T-cell (primary cell): ENCODE results near the gene KIAA1671. TPM values are rescaled to one million over a fixed set of nuclear protein-coding genes. Genes with fewer than 3 reads are reported as not detected.

Experiments
- ATAC-seq, 4 experiments: fragments of 200-7000 bp in 3 of 4; fragments of 150-1000 bp in 1 of 4; cut with Tn5 transposase; replicated peaks in 1 of 4; 1 replicate in 3 of 4; 2 replicates in 1 of 4; pipeline ENCODE4 v1.10.0; 2021; ENCODE audit warnings: moderate library complexity in 3 of 4, mild to moderate bottlenecking in 2 of 4, moderate number of reproducible peaks in 1 of 4
- CTCF ChIA-PET, 2 donors: fragments of 300-600 bp; sonication (Branson Sonifier 250); formaldehyde crosslinking; loops; one replicate each; lab custom pipeline; 2022; ENCODE audit warnings: antibody characterized with exemption in 2 of 2; lab: Charles Lee
- POLR2A ChIA-PET, 2 donors: fragments of 300-600 bp; sonication (Branson Sonifier 250); formaldehyde crosslinking; loops; one replicate each; lab custom pipeline; 2022; ENCODE audit warnings: antibody characterized with exemption in 2 of 2; lab: Charles Lee
- DNase-seq, 35 experiments: peaks; one replicate each; pipeline versions ENCODE4 v3.0.0 to v3.0.0-alpha.2; 2013 to 2023
- H3K27ac ChIP-seq: one replicate; pipeline ENCODE4 v1.5.1; 2013; ENCODE audit warnings: low read length
- H3K27me3 ChIP-seq, 2 experiments: replicated peaks in 1 of 2; 1 replicate in 1 of 2; 2 replicates in 1 of 2; pipeline versions ENCODE4 v1.6.1 to v1.7.0; 2013; ENCODE audit warnings: low read length in 1 of 2, mixed read lengths in 1 of 2; ENCODE audit not compliant: control insufficient read depth in 2 of 2, insufficient read depth in 2 of 2; ENCODE audit errors: extremely low read depth in 1 of 2
- H3K36me3 ChIP-seq, 2 donors: 1 replicate in 1 of 2; 2 replicates in 1 of 2; pipeline versions ENCODE4 v1.6.1 to v1.7.0; 2013; ENCODE audit warnings: low read length in 1 of 2; ENCODE audit not compliant: control insufficient read depth in 2 of 2, insufficient read depth in 1 of 2; ENCODE audit errors: extremely low read depth in 1 of 2
- H3K4me1 ChIP-seq, 2 experiments: 1 replicate in 1 of 2; 2 replicates in 1 of 2; pipeline versions ENCODE4 v1.6.1 to v1.7.0; 2013; ENCODE audit warnings: low read length in 2 of 2, mixed read lengths in 1 of 2; ENCODE audit not compliant: insufficient read depth in 2 of 2, control insufficient read depth in 1 of 2; ENCODE audit errors: extremely low read depth in 1 of 2
- H3K4me3 ChIP-seq, 2 donors: 1 replicate in 1 of 2; 2 replicates in 1 of 2; pipeline versions ENCODE4 v1.5.1 to v1.7.0; 2013; ENCODE audit warnings: mild to moderate bottlenecking in 2 of 2, low read length in 1 of 2, moderate library complexity in 1 of 2; ENCODE audit not compliant: control insufficient read depth in 1 of 2; ENCODE audit errors: extremely low read depth in 1 of 2
- H3K9me3 ChIP-seq: 2 replicates; pipeline ENCODE4 v1.7.0; 2013
- H3K27ac Mint-ChIP-seq, 2 donors: one replicate each; pipeline ENCODE4 v1.8.0; 2020 to 2021; ENCODE audit warnings: mild to moderate bottlenecking in 2 of 2, mixed read lengths in 2 of 2
- H3K27me3 Mint-ChIP-seq, 2 donors: one replicate each; pipeline ENCODE4 v1.8.0; 2021 to 2022; ENCODE audit warnings: mixed read lengths in 2 of 2
- H3K36me3 Mint-ChIP-seq: one replicate; pipeline ENCODE4 v1.8.0; 2021; ENCODE audit warnings: mixed read lengths
- H3K4me1 Mint-ChIP-seq, 3 donors: one replicate each; pipeline ENCODE4 v1.8.0; 2020 to 2022; ENCODE audit warnings: mixed read lengths in 3 of 3, mild to moderate bottlenecking in 1 of 3
- H3K4me3 Mint-ChIP-seq, 3 donors: one replicate each; pipeline ENCODE4 v1.8.0; 2020 to 2022; ENCODE audit warnings: mild to moderate bottlenecking in 3 of 3, mixed read lengths in 3 of 3, moderate library complexity in 3 of 3
- H3K9me3 Mint-ChIP-seq, 3 donors: one replicate each; pipeline ENCODE4 v1.8.0; 2020 to 2022; ENCODE audit warnings: mixed read lengths in 3 of 3
- WGBS: methylation state at CpG from one replicate; pipeline ENCODE4 v1.1.5; 2013; ENCODE audit warnings: missing lambda C conversion rate; ENCODE audit not compliant: insufficient coverage; 5-methylcytosine and 5-hydroxymethylcytosine counted together
- total RNA-seq, 35 experiments: library from RNA in 6 of 35; stranded (reverse) in 6 of 35; fragments of 120-200 nt in 1 of 35; gene quantifications; one replicate each; pipeline versions ENCODE4 v1.2.1 to v1.2.4 and lab custom pipeline; 2013 to 2026

Gene KIAA1671
- total RNA-seq, 5 donors from 2014 or later (not counting 1 experiment from before 2014, with no cell fraction given) = 5.1 to 20.3 (median 9.0) TPM

GRCh38 chr22:25029181-25029580 lies 76.7 kb downstream of the KIAA1671 start:
- no peak overlapping the region for H3K4me3 ChIP-seq
- no peaks in the 10 kb centered on the region for H3K36me3 ChIP-seq
- no peaks in the 10 kb centered on the region for H3K9me3 Mint-ChIP-seq
- no peaks in the 10 kb centered on the region for H3K9me3 ChIP-seq
- no peak overlapping the region for H3K27ac Mint-ChIP-seq
- no peaks in the 10 kb centered on the region for H3K27me3 ChIP-seq
- no peak for ATAC-seq
- 91% methylated on average over 6 of the region's 18 CpGs for WGBS
- H3K27me3 Mint-ChIP-seq = peaks cover 0 to 3% of the 10 kb centered on the region in 2 donors
- no peaks in the 10 kb centered on the region for H3K36me3 Mint-ChIP-seq
- no peak overlapping the region for H3K4me3 Mint-ChIP-seq
- no peak overlapping the region for H3K27ac ChIP-seq
- H3K4me1 ChIP-seq = peaks cover 0 to 5% of the 10 kb centered on the region in 2 experiments
- ChIA-PET POLR2A (no interaction called here), CTCF (no interaction called here)
- H3K4me1 Mint-ChIP-seq = peaks cover 0 to 14% (median 4%) of the 10 kb centered on the region in 3 donors
- DNase-seq = no peak

- H3K36me3 Mint-ChIP-seq = no peaks in the 10 kb centered on the region
- ChIA-PET CTCF (interaction anchor here in 1 of 2 donors (0.7 kb wide), 1 partner anchor 94 kb away, joined by 3 read pairs; no protein-coding TSS in a partner anchor), POLR2A (interaction anchor here in 1 of 2 donors (0.6 kb wide), 1 partner anchor 108 kb away, joined by 3 read pairs; no protein-coding TSS in a partner anchor)
- Histone ChIP-seq H3K4me1 (peaks cover 0 to 5% of the 10 kb centered on the region in 2 experiments), H3K36me3 (no peaks in the 10 kb centered on the region), H3K27me3 (no peaks in the 10 kb centered on the region), H3K9me3 (no peaks in the 10 kb centered on the region), H3K27ac (no peak overlapping the region), H3K4me3 (no peak overlapping the region)
- H3K4me3 Mint-ChIP-seq = no peak overlapping the region
- no peaks in the 10 kb centered on the region for H3K9me3 Mint-ChIP-seq
- H3K27me3 Mint-ChIP-seq = peaks cover 0 to 3% of the 10 kb centered on the region in 2 donors
- ATAC-seq = no peak
- peaks cover 0 to 16% (median 4%) of the 10 kb centered on the region in 3 donors for H3K4me1 Mint-ChIP-seq
- 79% methylated on average over 4 of the region's 7 CpGs for WGBS
- no peak overlapping the region for H3K27ac Mint-ChIP-seq
- no peak for DNase-seq
These were observed 78.1 kb downstream of the KIAA1671 start for GRCh38 chr22:25030636-25031035.

- CTCF ChIA-PET = no interaction called here
- no peaks in the 10 kb centered on the region for H3K9me3 ChIP-seq
- H3K27me3 ChIP-seq = no peaks in the 10 kb centered on the region
- H3K36me3 Mint-ChIP-seq = no peaks in the 10 kb centered on the region
- H3K4me3 Mint-ChIP-seq = no peak overlapping the region
- no peak for ATAC-seq
- H3K36me3 ChIP-seq = no peaks in the 10 kb centered on the region
- H3K4me1 Mint-ChIP-seq = peaks cover 0 to 5% (median 0%) of the 10 kb centered on the region in 3 donors
- H3K27me3 Mint-ChIP-seq = no peaks in the 10 kb centered on the region
- DNase-seq = no peak
- H3K4me3 ChIP-seq = no peak overlapping the region
- no CpG with 5 or more reads among the region's 2 CpGs for WGBS
- POLR2A ChIA-PET = no interaction called here
- no peak overlapping the region for H3K27ac ChIP-seq
- no peaks in the 10 kb centered on the region for H3K4me1 ChIP-seq
- H3K27ac Mint-ChIP-seq = no peak overlapping the region
- H3K9me3 Mint-ChIP-seq = no peaks in the 10 kb centered on the region
These were observed 79.5 kb downstream of the KIAA1671 start for GRCh38 chr22:25032066-25032465.

- DNase-seq (no peak), ATAC-seq (no peak)
- Mint-ChIP-seq H3K27ac (no peak overlapping the region), H3K4me1 (peaks cover 0 to 2% (median 0%) of the 10 kb centered on the region in 3 donors), H3K36me3 (no peaks in the 10 kb centered on the region), H3K4me3 (no peak overlapping the region), H3K27me3 (peaks cover 3 to 9% of the 10 kb centered on the region in 2 donors), H3K9me3 (no peaks in the 10 kb centered on the region)
- Histone ChIP-seq H3K36me3 (no peaks in the 10 kb centered on the region), H3K27me3 (peaks cover 0 to 11% of the 10 kb centered on the region in 2 experiments), H3K9me3 (no peaks in the 10 kb centered on the region), H3K4me1 (no peaks in the 10 kb centered on the region), H3K4me3 (no peak overlapping the region), H3K27ac (no peak overlapping the region)
- ChIA-PET CTCF (interaction anchor here in 1 of 2 donors (1.2 kb wide), 1 partner anchor 19 kb away, joined by 3 read pairs; no protein-coding TSS in a partner anchor), POLR2A (no interaction called here)
- no CpG with 5 or more reads among the region's 2 CpGs for WGBS
These were observed 83.2 kb downstream of the KIAA1671 start for GRCh38 chr22:25035715-25036114.

- H3K27ac Mint-ChIP-seq = no peak overlapping the region
- Histone ChIP-seq H3K4me1 (no peaks in the 10 kb centered on the region), H3K4me3 (no peak overlapping the region), H3K27ac (no peak overlapping the region), H3K9me3 (no peaks in the 10 kb centered on the region), H3K27me3 (peaks cover 0 to 16% of the 10 kb centered on the region in 2 experiments), H3K36me3 (no peaks in the 10 kb centered on the region)
- H3K9me3 Mint-ChIP-seq = no peaks in the 10 kb centered on the region
- DNase-seq = no peak
- no peaks in the 10 kb centered on the region for H3K36me3 Mint-ChIP-seq
- peaks cover 0 to 2% (median 0%) of the 10 kb centered on the region in 3 donors for H3K4me1 Mint-ChIP-seq
- peaks cover 3 to 9% of the 10 kb centered on the region in 2 donors for H3K27me3 Mint-ChIP-seq
- ChIA-PET CTCF (no interaction called here), POLR2A (no interaction called here)
- ATAC-seq = no peak
- 92% methylated on average over 6 of the region's 8 CpGs for WGBS
- no peak overlapping the region for H3K4me3 Mint-ChIP-seq
These were observed 85.7 kb downstream of the KIAA1671 start for GRCh38 chr22:25038239-25038638.

- H3K4me1 Mint-ChIP-seq = peaks cover 0 to 2% (median 0%) of the 10 kb centered on the region in 3 donors
- Histone ChIP-seq H3K4me3 (no peak overlapping the region), H3K27ac (no peak overlapping the region), H3K27me3 (peaks cover 0 to 16% of the 10 kb centered on the region in 2 experiments), H3K9me3 (no peaks in the 10 kb centered on the region), H3K4me1 (no peaks in the 10 kb centered on the region), H3K36me3 (no peaks in the 10 kb centered on the region)
- peaks cover 3 to 12% of the 10 kb centered on the region in 2 donors for H3K27me3 Mint-ChIP-seq
- POLR2A ChIA-PET = no interaction called here
- H3K36me3 Mint-ChIP-seq = no peaks in the 10 kb centered on the region
- H3K27ac Mint-ChIP-seq = no peak overlapping the region
- DNase-seq (no peak), ATAC-seq (no peak)
- 81% methylated on average over 15 of the region's 15 CpGs for WGBS
- H3K4me3 Mint-ChIP-seq = no peak overlapping the region
- CTCF ChIA-PET = no interaction called here
- no peaks in the 10 kb centered on the region for H3K9me3 Mint-ChIP-seq
These were observed 86.3 kb downstream of the KIAA1671 start for GRCh38 chr22:25038771-25039170.
